ENCODE results near the gene NEDD9.

NEDD9 gene

DNA sequence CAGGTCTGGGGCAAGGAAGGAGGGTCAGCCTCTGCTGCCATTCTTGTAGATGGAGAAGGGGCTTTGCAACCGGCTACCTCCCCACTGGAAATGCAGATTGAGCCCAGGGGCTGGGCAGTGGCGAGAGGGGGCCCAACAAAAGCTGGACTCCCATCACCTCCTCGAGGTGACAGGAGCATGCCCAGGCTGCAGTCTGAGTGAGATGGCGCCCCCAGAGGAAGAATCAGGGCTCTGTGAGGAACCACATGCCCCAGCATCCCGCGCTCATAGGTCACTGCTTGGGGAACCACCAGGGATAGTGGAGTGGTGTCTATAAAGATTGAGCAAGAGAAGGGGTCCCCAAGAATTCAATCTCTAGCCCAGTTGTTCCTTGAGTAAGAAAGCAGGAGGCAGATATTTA lies 31.6 kb upstream of the NEDD9 start:
- Histone ChIP-seq H3K27me3 (no peaks in the 10 kb centered on the region), H3K9ac (no peak overlapping the region), H3K4me3 (no peak overlapping the region), H3K4me2 (no peak overlapping the region; a peak in 1 of 22 replicates), H3K4me1 (peaks cover under 1 to 8% (median 1%) of the 10 kb centered on the region in 10 experiments; a peak in 14 of 20 replicates), H4K20me1 (no peaks in the 10 kb centered on the region; a peak in 1 of 22 replicates), H3K36me3 (peaks cover 0 to 37% (median 0%) of the 10 kb centered on the region in 11 experiments; a peak in 4 of 22 replicates), H3K9me3 (replicated peaks in 1 of 11) (no peaks in the 10 kb centered on the region), H3K27ac (no peak overlapping the region)
- TF ChIP-seq Cebpa-rat (IDR thresholded peaks at IDR 0.05): no peak

GRCh38 chr6:11263291-11263775 lies 30.9 kb upstream of the NEDD9 start:
- no peaks in the 10 kb centered on the region for H3K9me3 ChIP-seq (replicated peaks in 1 of 11)
- H3K36me3 ChIP-seq: peaks cover 0 to 37% (median 0%) of the 10 kb centered on the region in 11 experiments; a peak in 4 of 22 replicates
- no peaks in the 10 kb centered on the region for H3K27me3 ChIP-seq
- no peak overlapping the region for H3K27ac ChIP-seq
- peaks cover 0 to 7% (median 0%) of the 10 kb centered on the region in 11 experiments; a peak in 1 of 22 replicates for H4K20me1 ChIP-seq
- no peak for TF ChIP-seq Cebpa-rat (IDR thresholded peaks at IDR 0.05)
- H3K4me3 ChIP-seq: no peak overlapping the region
- peaks cover 8 to 15% (median 9%) of the 10 kb centered on the region in 10 experiments for H3K4me1 ChIP-seq
- no peak overlapping the region for H3K9ac ChIP-seq
- no peak overlapping the region for H3K4me2 ChIP-seq

- Histone ChIP-seq H4K20me1 (peaks cover 0 to 8% (median 0%) of the 10 kb centered on the region in 11 experiments; a peak in 2 of 22 replicates), H3K9me3 (replicated peaks in 1 of 11) (no peaks in the 10 kb centered on the region), H3K4me1 (peaks cover 9 to 20% (median 13%) of the 10 kb centered on the region in 10 experiments), H3K36me3 (peaks cover 0 to 37% (median 0%) of the 10 kb centered on the region in 11 experiments; a peak in 4 of 22 replicates), H3K27ac (no peak overlapping the region), H3K27me3 (no peaks in the 10 kb centered on the region), H3K4me3 (no peak overlapping the region), H3K9ac (no peak overlapping the region), H3K4me2 (no peak overlapping the region)
- TF ChIP-seq Cebpa-rat (IDR thresholded peaks at IDR 0.05): no peak
These were observed 29.8 kb upstream of the NEDD9 start for GRCh38 chr6:11262242-11262641.

GRCh38 chr6:11260249-11261038 lies 28.0 kb upstream of the NEDD9 start:
- H3K27me3 ChIP-seq: no peaks in the 10 kb centered on the region
- H4K20me1 ChIP-seq: peaks cover 0 to 8% (median 0%) of the 10 kb centered on the region in 11 experiments; a peak in 2 of 22 replicates
- H3K4me3 ChIP-seq: no peak overlapping the region
- no peaks in the 10 kb centered on the region for H3K9me3 ChIP-seq (replicated peaks in 1 of 11)
- H3K4me1 ChIP-seq: peaks cover 9 to 20% (median 13%) of the 10 kb centered on the region in 10 experiments
- H3K27ac ChIP-seq: no peak overlapping the region
- no peak for TF ChIP-seq Cebpa-rat (IDR thresholded peaks at IDR 0.05)
- H3K9ac ChIP-seq: no peak overlapping the region
- no peak overlapping the region for H3K4me2 ChIP-seq
- H3K36me3 ChIP-seq: peaks cover 0 to 46% (median 0%) of the 10 kb centered on the region in 11 experiments; a peak in 4 of 22 replicates

- Histone ChIP-seq H3K4me3 (no peak overlapping the region), H3K9ac (no peak overlapping the region; a peak in 1 of 22 replicates), H3K9me3 (replicated peaks in 1 of 11) (no peaks in the 10 kb centered on the region), H3K4me2 (peak overlapping the region; percentile 20 to 62 (median 49); a peak in 21 of 22 replicates), H3K27ac (no peak overlapping the region), H3K36me3 (peaks cover 0 to 38% (median 0%) of the 10 kb centered on the region in 11 experiments; a peak in 3 of 22 replicates), H4K20me1 (peaks cover 0 to 8% (median 0%) of the 10 kb centered on the region in 11 experiments; a peak in 2 of 22 replicates), H3K27me3 (no peaks in the 10 kb centered on the region), H3K4me1 (peaks cover 9 to 15% (median 13%) of the 10 kb centered on the region in 10 experiments)
- no peak for TF ChIP-seq Cebpa-rat (IDR thresholded peaks at IDR 0.05)
These were observed 26.1 kb upstream of the NEDD9 start for GRCh38 chr6:11258260-11259237.

DNA sequence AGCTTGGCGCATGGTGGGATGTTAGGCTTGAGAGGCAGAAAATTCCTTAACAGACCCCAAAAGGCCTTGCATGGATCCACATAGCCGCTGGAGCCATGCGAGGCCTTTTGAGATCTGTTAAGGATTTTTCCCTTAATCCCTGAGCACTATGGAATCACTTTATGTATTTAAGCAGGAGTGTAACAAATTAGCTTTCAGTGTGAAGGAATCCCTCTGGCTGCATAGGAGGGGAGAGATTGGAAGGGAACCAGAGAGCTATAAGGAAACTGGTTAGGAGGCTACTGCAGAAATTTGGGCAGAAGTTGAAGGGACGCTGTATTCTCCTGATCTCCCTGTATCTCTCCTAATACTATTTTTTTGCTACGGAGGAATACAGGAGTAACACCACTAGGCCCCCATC lies 23.1 kb upstream of the NEDD9 start:
- Histone ChIP-seq H3K27ac (no peak overlapping the region), H3K9ac (no peak overlapping the region), H3K4me3 (no peak overlapping the region), H3K27me3 (no peaks in the 10 kb centered on the region), H3K4me2 (no peak overlapping the region), H4K20me1 (peaks cover 0 to 8% (median 0%) of the 10 kb centered on the region in 11 experiments; a peak in 2 of 22 replicates), H3K4me1 (peaks cover 9 to 15% (median 13%) of the 10 kb centered on the region in 10 experiments), H3K36me3 (peaks cover 0 to 39% (median 0%) of the 10 kb centered on the region in 11 experiments; a peak in 4 of 22 replicates), H3K9me3 (replicated peaks in 1 of 11) (0 out of 22 replicates have a peak, but pooled peaks cover 0 to under 1% (median 0%) of the 10 kb centered on the region in 11 experiments)
- no peak for TF ChIP-seq Cebpa-rat (IDR thresholded peaks at IDR 0.05)

GRCh38 chr6:11253594-11253993 lies 21.1 kb upstream of the NEDD9 start:
- H3K27ac ChIP-seq: no peak overlapping the region
- peaks cover 0 to 4% (median 0%) of the 10 kb centered on the region in 11 experiments; a peak in 2 of 22 replicates for H4K20me1 ChIP-seq
- H3K9ac ChIP-seq: no peak overlapping the region
- H3K36me3 ChIP-seq: peaks cover 0 to 52% (median 4%) of the 10 kb centered on the region in 11 experiments; a peak in 10 of 22 replicates
- peaks cover 10 to 20% (median 14%) of the 10 kb centered on the region in 11 experiments for H3K9me3 ChIP-seq (replicated peaks in 1 of 11)
- H3K4me1 ChIP-seq: peaks cover 3 to 8% (median 7%) of the 10 kb centered on the region in 10 experiments
- no peak overlapping the region for H3K4me2 ChIP-seq
- no peaks in the 10 kb centered on the region for H3K27me3 ChIP-seq
- no peak overlapping the region for H3K4me3 ChIP-seq
- TF ChIP-seq Cebpa-rat (IDR thresholded peaks at IDR 0.05): no peak

DNA sequence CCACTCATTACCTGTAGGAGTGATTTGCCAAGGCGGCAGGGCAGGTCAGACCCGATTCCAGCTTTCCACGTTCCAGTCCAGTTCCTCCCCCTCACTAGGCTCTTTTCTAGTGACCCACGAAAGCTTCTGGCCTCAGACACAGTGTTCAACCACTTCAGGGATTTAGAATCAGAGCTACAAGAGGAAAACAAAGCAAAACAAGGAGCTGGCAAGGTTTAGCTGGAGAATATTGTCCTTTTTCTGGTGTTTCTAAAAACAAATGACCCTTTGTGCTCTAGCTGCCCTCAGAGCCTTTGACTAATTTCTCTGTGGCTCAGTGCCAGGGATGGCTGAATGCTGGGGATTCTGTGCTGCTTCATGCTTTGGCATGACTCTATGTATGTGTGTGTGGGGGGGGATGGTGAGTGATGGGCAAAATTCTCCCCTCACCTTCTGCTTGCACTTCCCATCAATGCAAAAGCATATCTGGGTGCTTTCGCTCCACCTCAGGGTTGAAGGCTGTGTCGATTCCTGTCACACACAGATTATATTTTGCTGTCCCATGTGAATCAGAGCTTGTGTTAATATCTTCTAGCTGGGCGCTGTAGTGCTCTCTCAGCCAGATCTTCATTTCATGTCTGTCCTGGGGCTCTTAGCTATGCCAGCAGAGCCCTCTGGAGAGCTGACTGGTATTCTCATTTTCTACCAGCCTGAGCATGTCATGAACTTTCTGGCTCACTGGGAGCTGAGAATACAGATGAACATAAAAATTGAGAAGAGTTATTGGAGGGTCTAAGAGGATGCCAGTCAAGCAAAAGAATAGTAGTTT lies 19.3 kb upstream of the NEDD9 start:
- Histone ChIP-seq H3K4me1 (no peaks in the 10 kb centered on the region), H3K27me3 (no peaks in the 10 kb centered on the region), H4K20me1 (no peaks in the 10 kb centered on the region), H3K36me3 (peaks cover 0 to 59% (median 4%) of the 10 kb centered on the region in 11 experiments; a peak in 10 of 22 replicates), H3K4me3 (no peak overlapping the region), H3K9me3 (replicated peaks in 1 of 11) (peaks cover 10 to 20% (median 14%) of the 10 kb centered on the region in 11 experiments), H3K9ac (no peak overlapping the region), H3K4me2 (no peak overlapping the region), H3K27ac (no peak overlapping the region)
- TF ChIP-seq Cebpa-rat (IDR thresholded peaks at IDR 0.05): no peak
